ENCODE data around the gene MAP3K1.

Gene MAP3K1

GRCh38 chr5:56845904-56846480, 30.6 kb downstream of the MAP3K1 start:
- H3K4me1 ChIP-seq (ENCODE audit: control extremely low read depth in 1 of 4, control insufficient read depth in 4 of 4, insufficient read depth in 4 of 4, low read length in 3 of 4): peaks cover 3 to 14% (median 10%) of the 10 kb centered on the region in 4 experiments
- H3K27ac ChIP-seq (ENCODE audit: insufficient read depth in 1 of 2, low read depth in 1 of 2, low read length in 2 of 2, poor library complexity in 1 of 2, severe bottlenecking in 2 of 2): no peak overlapping the region
- H3K36me3 ChIP-seq (ENCODE audit: control insufficient read depth in 4 of 4, insufficient read depth in 4 of 4, low read length in 3 of 4): peaks cover 0 to 6% (median 0%) of the 10 kb centered on the region in 4 experiments
- no peaks in the 10 kb centered on the region for H3K9me3 ChIP-seq (ENCODE audit: control extremely low read depth in 1 of 5, control insufficient read depth in 4 of 5, insufficient read depth in 2 of 5, low read depth in 1 of 5, low read length in 4 of 5)
- CTCF ChIA-PET: no interaction called here
- POLR2A ChIA-PET: no interaction called here
- no peak overlapping the region for H3K4me3 ChIP-seq (ENCODE audit: control insufficient read depth in 1 of 7, extremely low read depth in 1 of 7, insufficient read depth in 4 of 7, low read depth in 2 of 7, low read length in 6 of 7)
- no CpG with 5 or more reads among the region's 3 CpGs for WGBS (ENCODE audit: insufficient coverage)
- H3K27me3 ChIP-seq (replicated peaks in 2 of 5; ENCODE audit: control insufficient read depth in 4 of 5, insufficient read depth in 5 of 5, low read length in 4 of 5): no peaks in the 10 kb centered on the region
- DNase-seq: no peak

GRCh38 chr5:56848206-56848605, 32.9 kb downstream of the MAP3K1 start:
- WGBS (ENCODE audit: insufficient coverage): no CpG with 5 or more reads among the region's 1 CpG
- ChIA-PET POLR2A (no interaction called here), CTCF (interaction anchor here (0.5 to 3.2 kb wide), 4 partner anchors 10 to 592 kb away, joined by 3 to 18 read pairs (median 4); no protein-coding TSS in a partner anchor)
- no peak overlapping the region for H3K27ac ChIP-seq (ENCODE audit: insufficient read depth in 1 of 2, low read depth in 1 of 2, low read length in 2 of 2, poor library complexity in 1 of 2, severe bottlenecking in 2 of 2)
- H3K4me1 ChIP-seq (ENCODE audit: control extremely low read depth in 1 of 4, control insufficient read depth in 4 of 4, insufficient read depth in 4 of 4, low read length in 3 of 4): peaks cover 14 to 32% (median 19%) of the 10 kb centered on the region in 4 experiments
- peaks cover 0 to under 1% (median 0%) of the 10 kb centered on the region in 4 experiments for H3K36me3 ChIP-seq (ENCODE audit: control insufficient read depth in 4 of 4, insufficient read depth in 4 of 4, low read length in 3 of 4)
- no peak for DNase-seq
- no peaks in the 10 kb centered on the region for H3K27me3 ChIP-seq (replicated peaks in 2 of 5; ENCODE audit: control insufficient read depth in 4 of 5, insufficient read depth in 5 of 5, low read length in 4 of 5)
- H3K4me3 ChIP-seq (ENCODE audit: control insufficient read depth in 1 of 7, extremely low read depth in 1 of 7, insufficient read depth in 4 of 7, low read depth in 2 of 7, low read length in 6 of 7): no peak overlapping the region
- no peaks in the 10 kb centered on the region for H3K9me3 ChIP-seq (ENCODE audit: control extremely low read depth in 1 of 5, control insufficient read depth in 4 of 5, insufficient read depth in 2 of 5, low read depth in 1 of 5, low read length in 4 of 5)

GRCh38 chr5:56849671-56850070, 34.3 kb downstream of the MAP3K1 start:
- Histone ChIP-seq H3K36me3 (ENCODE audit: control insufficient read depth in 4 of 4, insufficient read depth in 4 of 4, low read length in 3 of 4) (no peaks in the 10 kb centered on the region), H3K27me3 (replicated peaks in 2 of 5; ENCODE audit: control insufficient read depth in 4 of 5, insufficient read depth in 5 of 5, low read length in 4 of 5) (no peaks in the 10 kb centered on the region), H3K27ac (ENCODE audit: insufficient read depth in 1 of 2, low read depth in 1 of 2, low read length in 2 of 2, poor library complexity in 1 of 2, severe bottlenecking in 2 of 2) (no peak overlapping the region), H3K4me1 (ENCODE audit: control extremely low read depth in 1 of 4, control insufficient read depth in 4 of 4, insufficient read depth in 4 of 4, low read length in 3 of 4) (peaks cover 14 to 33% (median 19%) of the 10 kb centered on the region in 4 experiments), H3K4me3 (ENCODE audit: control insufficient read depth in 1 of 7, extremely low read depth in 1 of 7, insufficient read depth in 4 of 7, low read depth in 2 of 7, low read length in 6 of 7) (no peak overlapping the region), H3K9me3 (ENCODE audit: control extremely low read depth in 1 of 5, control insufficient read depth in 4 of 5, insufficient read depth in 2 of 5, low read depth in 1 of 5, low read length in 4 of 5) (no peaks in the 10 kb centered on the region)
- no peak for DNase-seq
- ChIA-PET CTCF (interaction anchor here (3.2 kb wide), 1 partner anchor 12 kb away, joined by 18 read pairs; no protein-coding TSS in a partner anchor), POLR2A (no interaction called here)
- 100% methylated on average over 2 of the region's 2 CpGs for WGBS (ENCODE audit: insufficient coverage)

GRCh38 chr5:56850423-56850822, 35.1 kb downstream of the MAP3K1 start:
- POLR2A ChIA-PET: no interaction called here
- no peak for DNase-seq
- H3K4me1 ChIP-seq (ENCODE audit: control extremely low read depth in 1 of 4, control insufficient read depth in 4 of 4, insufficient read depth in 4 of 4, low read length in 3 of 4): peaks cover 12 to 30% (median 15%) of the 10 kb centered on the region in 4 experiments
- no CpG with 5 or more reads among the region's 2 CpGs for WGBS (ENCODE audit: insufficient coverage)
- no peaks in the 10 kb centered on the region for H3K36me3 ChIP-seq (ENCODE audit: control insufficient read depth in 4 of 4, insufficient read depth in 4 of 4, low read length in 3 of 4)
- no peaks in the 10 kb centered on the region for H3K9me3 ChIP-seq (ENCODE audit: control extremely low read depth in 1 of 5, control insufficient read depth in 4 of 5, insufficient read depth in 2 of 5, low read depth in 1 of 5, low read length in 4 of 5)
- no peaks in the 10 kb centered on the region for H3K27me3 ChIP-seq (replicated peaks in 2 of 5; ENCODE audit: control insufficient read depth in 4 of 5, insufficient read depth in 5 of 5, low read length in 4 of 5)
- no peak overlapping the region for H3K27ac ChIP-seq (ENCODE audit: insufficient read depth in 1 of 2, low read depth in 1 of 2, low read length in 2 of 2, poor library complexity in 1 of 2, severe bottlenecking in 2 of 2)
- CTCF ChIA-PET: no interaction called here
- H3K4me3 ChIP-seq (ENCODE audit: control insufficient read depth in 1 of 7, extremely low read depth in 1 of 7, insufficient read depth in 4 of 7, low read depth in 2 of 7, low read length in 6 of 7): no peak overlapping the region

GRCh38 chr5:56851258-56851941, 36.1 kb downstream of the MAP3K1 start:
- no peaks in the 10 kb centered on the region for H3K9me3 ChIP-seq (ENCODE audit: control extremely low read depth in 1 of 5, control insufficient read depth in 4 of 5, insufficient read depth in 2 of 5, low read depth in 1 of 5, low read length in 4 of 5)
- POLR2A ChIA-PET: no interaction called here
- peaks cover 11 to 28% (median 12%) of the 10 kb centered on the region in 4 experiments for H3K4me1 ChIP-seq (ENCODE audit: control extremely low read depth in 1 of 4, control insufficient read depth in 4 of 4, insufficient read depth in 4 of 4, low read length in 3 of 4)
- WGBS (ENCODE audit: insufficient coverage): 85% methylated on average over 4 of the region's 6 CpGs
- H3K4me3 ChIP-seq (ENCODE audit: control insufficient read depth in 1 of 7, extremely low read depth in 1 of 7, insufficient read depth in 4 of 7, low read depth in 2 of 7, low read length in 6 of 7): no peak overlapping the region
- no peak for DNase-seq
- CTCF ChIA-PET: interaction anchor here (0.6 to 1.9 kb wide), 5 partner anchors 9 to 1085 kb away, joined by 3 to 9 read pairs (median 3); no protein-coding TSS in a partner anchor
- H3K27me3 ChIP-seq (replicated peaks in 2 of 5; ENCODE audit: control insufficient read depth in 4 of 5, insufficient read depth in 5 of 5, low read length in 4 of 5): no peaks in the 10 kb centered on the region
- H3K36me3 ChIP-seq (ENCODE audit: control insufficient read depth in 4 of 4, insufficient read depth in 4 of 4, low read length in 3 of 4): no peaks in the 10 kb centered on the region
- H3K27ac ChIP-seq (ENCODE audit: insufficient read depth in 1 of 2, low read depth in 1 of 2, low read length in 2 of 2, poor library complexity in 1 of 2, severe bottlenecking in 2 of 2): no peak overlapping the region

- H3K27ac ChIP-seq (ENCODE audit: insufficient read depth in 1 of 2, low read depth in 1 of 2, low read length in 2 of 2, poor library complexity in 1 of 2, severe bottlenecking in 2 of 2): peak overlapping the region in 1 of 2 experiments; percentile 38
- WGBS (ENCODE audit: insufficient coverage): no CpG with 5 or more reads among the region's 3 CpGs
- no peaks in the 10 kb centered on the region for H3K27me3 ChIP-seq (replicated peaks in 2 of 5; ENCODE audit: control insufficient read depth in 4 of 5, insufficient read depth in 5 of 5, low read length in 4 of 5)
- POLR2A ChIA-PET: no interaction called here
- CTCF ChIA-PET: interaction anchor here (0.8 to 1.9 kb wide), 5 partner anchors 10 to 581 kb away, joined by 3 to 9 read pairs (median 3); no protein-coding TSS in a partner anchor
- no peaks in the 10 kb centered on the region for H3K9me3 ChIP-seq (ENCODE audit: control extremely low read depth in 1 of 5, control insufficient read depth in 4 of 5, insufficient read depth in 2 of 5, low read depth in 1 of 5, low read length in 4 of 5)
- peak overlapping the region in 1 of 7 experiments; percentile 24 for H3K4me3 ChIP-seq (ENCODE audit: control insufficient read depth in 1 of 7, extremely low read depth in 1 of 7, insufficient read depth in 4 of 7, low read depth in 2 of 7, low read length in 6 of 7)
- peak in 1 of 3 donors; percentile 25 for DNase-seq
- H3K4me1 ChIP-seq (ENCODE audit: control extremely low read depth in 1 of 4, control insufficient read depth in 4 of 4, insufficient read depth in 4 of 4, low read length in 3 of 4): peaks cover 10 to 31% (median 15%) of the 10 kb centered on the region in 4 experiments
- peaks cover 0 to 4% (median under 1%) of the 10 kb centered on the region in 4 experiments for H3K36me3 ChIP-seq (ENCODE audit: control insufficient read depth in 4 of 4, insufficient read depth in 4 of 4, low read length in 3 of 4)
Observed at GRCh38 chr5:56852228-56853000, 37.1 kb downstream of the MAP3K1 start.

All from common myeloid progenitor, CD34-positive (primary cell).